Suprapubic skin (tissue), 4 donors: ENCODE results near the gene ASIC2. TPM values are rescaled to one million over a fixed set of nuclear protein-coding genes. Genes with fewer than 3 reads are reported as not detected.

ENCODE experiments used
- DNase-seq, 2 donors: peaks; one replicate each; pipeline ENCODE4 v3.0.0-alpha.2; 2019; ENCODE audit warnings: low spot score in 2 of 2
- H3K27ac ChIP-seq: fragments of 200-600 bp; sonication (generic); one replicate; pipeline ENCODE4 v1.5.1; 2019
- H3K27me3 ChIP-seq: fragments of 200-600 bp; sonication (generic); one replicate; pipeline ENCODE4 v1.5.1; 2019
- H3K36me3 ChIP-seq: fragments of 200-600 bp; sonication (generic); one replicate; pipeline ENCODE4 v1.5.1; 2019
- H3K4me1 ChIP-seq: fragments of 200-600 bp; sonication (generic); one replicate; pipeline ENCODE4 v1.5.1; 2019
- H3K4me3 ChIP-seq: fragments of 200-600 bp; sonication (generic); one replicate; pipeline ENCODE4 v1.5.1; 2019; ENCODE audit warnings: mild to moderate bottlenecking
- H3K9me3 ChIP-seq: fragments of 200-600 bp; sonication (generic); one replicate; pipeline ENCODE4 v1.5.1; 2019
- CTCF ChIP-seq, 2 donors: fragments of 200-600 bp in 1 of 2; fragments of 450-650 bp in 1 of 2; sonication (generic) in 1 of 2; IDR thresholded peaks; one replicate each; pipeline ENCODE4 v1.5.1; 2016 to 2019; ENCODE audit warnings: antibody characterized with exemption in 2 of 2, mild to moderate bottlenecking in 1 of 2, moderate library complexity in 1 of 2
- EP300 ChIP-seq: sonication (generic); formaldehyde crosslinking; IDR thresholded peaks from one replicate; pipeline ENCODE4 v1.6.1; 2017; ENCODE audit warnings: antibody characterized with exemption
- POLR2A ChIP-seq, 2 donors: fragments of 450-650 bp; IDR thresholded peaks; one replicate each; pipeline ENCODE4 v1.6.1; 2017; ENCODE audit warnings: antibody characterized with exemption in 2 of 2, mild to moderate bottlenecking in 2 of 2, moderate library complexity in 2 of 2
- POLR2AphosphoS5 ChIP-seq, 3 donors: sonication (generic); formaldehyde crosslinking; IDR thresholded peaks; one replicate each; pipeline ENCODE4 v1.6.1; 2017; ENCODE audit warnings: antibody characterized with exemption in 3 of 3
- WGBS: methylation state at CpG from one replicate; pipeline ENCODE4 v1.1.5; 2018; 5-methylcytosine and 5-hydroxymethylcytosine counted together
- total RNA-seq, 4 donors: library from RNA; depleted of rRNA; stranded (reverse); fragments of >200 nt; gene quantifications; one replicate each; pipeline ENCODE4 v1.1.0, GENCODE V29; 2016

The ASIC2 gene
- total RNA-seq, 4 donors from 2014 or later, result not detected

GRCh38 chr17:33167736-33168135, 125.4 kb downstream of the ASIC2 start:
- Histone ChIP-seq H3K27ac (no peak overlapping the region), H3K4me3 (no peak overlapping the region), H3K27me3 (peaks cover 30% of the 10 kb centered on the region), H3K4me1 (peaks cover 11% of the 10 kb centered on the region), H3K9me3 (no peaks in the 10 kb centered on the region), H3K36me3 (no peaks in the 10 kb centered on the region)
- 74% methylated on average over 1 of the region's 1 CpG for WGBS
- no peak for TF ChIP-seq POLR2A (IDR thresholded peaks at IDR 0.05)
- no peak for TF ChIP-seq EP300
- no peak for TF ChIP-seq CTCF (IDR thresholded peaks at IDR 0.05)
- no peak for TF ChIP-seq POLR2AphosphoS5 (IDR thresholded peaks at IDR 0.05)
- no peak for DNase-seq

- Histone ChIP-seq H3K4me1 (peaks cover 11% of the 10 kb centered on the region), H3K36me3 (no peaks in the 10 kb centered on the region), H3K4me3 (no peak overlapping the region), H3K9me3 (no peaks in the 10 kb centered on the region), H3K27ac (no peak overlapping the region), H3K27me3 (peaks cover 30% of the 10 kb centered on the region)
- TF ChIP-seq POLR2A (IDR thresholded peaks at IDR 0.05), result no peak
- no peak for TF ChIP-seq CTCF (IDR thresholded peaks at IDR 0.05)
- no peak for TF ChIP-seq EP300
- no peak for TF ChIP-seq POLR2AphosphoS5 (IDR thresholded peaks at IDR 0.05)
- no peak for DNase-seq
- 97% methylated on average over 5 of the region's 5 CpGs for WGBS
These were observed 126.6 kb downstream of the ASIC2 start for GRCh38 chr17:33166472-33166871.

- TF ChIP-seq POLR2AphosphoS5 (IDR thresholded peaks at IDR 0.05) (no peak), POLR2A (IDR thresholded peaks at IDR 0.05) (no peak), CTCF (IDR thresholded peaks at IDR 0.05) (no peak), EP300 (no peak)
- DNase-seq, result no peak
- H3K27me3 ChIP-seq, result peaks cover 25% of the 10 kb centered on the region
These were observed 128.8 kb downstream of the ASIC2 start for GRCh38 chr17:33164169-33164881.

GRCh38 chr17:33163533-33164168, 129.4 kb downstream of the ASIC2 start:
- Histone ChIP-seq H3K27ac (no peak overlapping the region), H3K27me3 (peaks cover 25% of the 10 kb centered on the region), H3K36me3 (no peaks in the 10 kb centered on the region), H3K9me3 (no peaks in the 10 kb centered on the region), H3K4me1 (peaks cover 11% of the 10 kb centered on the region), H3K4me3 (no peak overlapping the region)
- TF ChIP-seq POLR2A (IDR thresholded peaks at IDR 0.05) (no peak), CTCF (IDR thresholded peaks at IDR 0.05) (no peak), POLR2AphosphoS5 (IDR thresholded peaks at IDR 0.05) (no peak), EP300 (no peak)
- 72% methylated on average over 9 of the region's 10 CpGs for WGBS
- DNase-seq, result no peak

More at GRCh38 chr17:33164169-33164881, 128.8 kb downstream of the ASIC2 start:
- H3K27ac ChIP-seq, result no peak overlapping the region
- H3K36me3 ChIP-seq, result no peaks in the 10 kb centered on the region
- H3K9me3 ChIP-seq, result no peaks in the 10 kb centered on the region
- no peak overlapping the region for H3K4me3 ChIP-seq
- 16% methylated on average over 7 of the region's 8 CpGs for WGBS
- peaks cover 11% of the 10 kb centered on the region for H3K4me1 ChIP-seq

- Histone ChIP-seq H3K4me3 (no peak overlapping the region), H3K4me1 (no peaks in the 10 kb centered on the region), H3K27ac (no peak overlapping the region), H3K9me3 (no peaks in the 10 kb centered on the region), H3K36me3 (no peaks in the 10 kb centered on the region), H3K27me3 (peaks cover 4% of the 10 kb centered on the region)
- TF ChIP-seq POLR2A (IDR thresholded peaks at IDR 0.05), result no peak
- TF ChIP-seq CTCF (IDR thresholded peaks at IDR 0.05), result no peak
- no peak for TF ChIP-seq EP300
- TF ChIP-seq POLR2AphosphoS5 (IDR thresholded peaks at IDR 0.05), result no peak
- DNase-seq, result no peak
- WGBS, result 89% methylated on average over 15 of the region's 19 CpGs
These were observed 138.1 kb downstream of the ASIC2 start for GRCh38 chr17:33154869-33155455.
